HepG2 (cell line): ENCODE measurements around the gene ALG8. TPM values are rescaled to one million over a fixed set of nuclear protein-coding genes. Genes with fewer than 3 reads are reported as not detected.

Experiments
- CBFB ChIP-seq: sonication (generic); formaldehyde crosslinking; IDR thresholded peaks from 2 replicates; pipeline ENCODE4 v1.4.0; 2020; ENCODE audit warnings: missing genetic modification reagents
- GATAD2A ChIP-seq: IDR thresholded peaks from 2 replicates; pipeline ENCODE4 v1.6.1; 2016
- NAIF1 ChIP-seq: sonication (generic); formaldehyde crosslinking; IDR thresholded peaks from 2 replicates; pipeline ENCODE4 v1.5.0; 2020; ENCODE audit warnings: mild to moderate bottlenecking, missing genetic modification reagents, borderline replicate concordance
- NCOA2 ChIP-seq: sonication (generic); formaldehyde crosslinking; IDR thresholded peaks from 2 replicates; pipeline ENCODE4 v1.8.0; 2022; ENCODE audit warnings: inconsistent platforms
- NR2F6 ChIP-seq, 2 experiments: IDR thresholded peaks; 2 replicates each; pipeline ENCODE4 v1.6.1; 2016; ENCODE audit warnings: antibody characterized with exemption in 1 of 2, mild to moderate bottlenecking in 1 of 2
- NR3C1 ChIP-seq: sonication (generic); formaldehyde crosslinking; IDR thresholded peaks from 2 replicates; pipeline ENCODE4 v1.4.0; 2020; ENCODE audit warnings: missing genetic modification reagents
- REPIN1 ChIP-seq: sonication (generic); formaldehyde crosslinking; IDR thresholded peaks from 2 replicates; pipeline ENCODE4 v1.8.0; 2022; ENCODE audit warnings: missing genetic modification reagents, low read depth, mild to moderate bottlenecking, borderline replicate concordance
- RFXANK ChIP-seq: IDR thresholded peaks from 2 replicates; pipeline ENCODE4 v1.6.1; 2016
- SYNCRIP ChIP-seq: fragments of 200-400 bp; formaldehyde crosslinking; IDR thresholded peaks from 2 replicates; pipeline ENCODE4 v1.6.1; 2018; ENCODE audit warnings: mild to moderate bottlenecking, low read depth, low read length; ENCODE audit not compliant: insufficient read depth
- THYN1 ChIP-seq: sonication (generic); formaldehyde crosslinking; IDR thresholded peaks from 2 replicates; pipeline ENCODE4 v1.8.1; 2023; ENCODE audit warnings: low read depth, mild to moderate bottlenecking, moderate library complexity, missing genetic modification reagents, borderline replicate concordance
- ZBTB20 ChIP-seq: sonication (generic); formaldehyde crosslinking; IDR thresholded peaks from 2 replicates; pipeline ENCODE4 v1.8.1; 2023; ENCODE audit warnings: missing genetic modification reagents, low read depth, mild to moderate bottlenecking, borderline replicate concordance
- ZMYM4 ChIP-seq: sonication (generic); formaldehyde crosslinking; IDR thresholded peaks from 2 replicates; pipeline ENCODE4 v1.8.1; 2023; ENCODE audit warnings: mild to moderate bottlenecking, missing genetic modification reagents
- ZNF20 ChIP-seq: sonication (generic); formaldehyde crosslinking; IDR thresholded peaks from 2 replicates; pipeline ENCODE4 v1.4.0; 2020; ENCODE audit warnings: mild to moderate bottlenecking, moderate library complexity, missing genetic modification reagents
- ZNF615 ChIP-seq: sonication (generic); formaldehyde crosslinking; IDR thresholded peaks from 2 replicates; pipeline ENCODE4 v1.5.0; 2020; ENCODE audit warnings: mild to moderate bottlenecking, missing genetic modification reagents, borderline replicate concordance
- ZNF629 ChIP-seq: sonication (generic); formaldehyde crosslinking; conservative IDR thresholded peaks from 2 replicates; pipeline ENCODE4 v1.5.0; 2020; ENCODE audit warnings: missing genetic modification reagents
- polyA plus RNA-seq, 8 experiments: library from polyadenylated mRNA; depleted of rRNA in 3 of 8; stranded (reverse) in 7 of 8; unstranded in 1 of 8; fragments of >200 nt; fragmentation: Illumina TruSeq in 4 of 8; extraction: Trizol in 4 of 8; gene quantifications; 2 replicates each; pipeline versions ENCODE4 v1.2.1 to v1.2.3, GENCODE V29; 2011 to 2016; ENCODE audit warnings: low read depth in 4 of 8, missing spikeins in 1 of 8, mixed read lengths in 1 of 8; ENCODE audit not compliant: insufficient read depth in 1 of 8
- total RNA-seq, 5 experiments: library from RNA; depleted of rRNA; stranded (reverse); fragments of >200 nt; fragmentation: Illumina TruSeq; extraction: Trizol; gene quantifications; 2 replicates each; pipeline ENCODE4 v1.2.3, GENCODE V29; 2016; ENCODE audit warnings: low read depth in 1 of 5
- TF ChIP-seq, protein P1 (sequence below): sonication (generic); formaldehyde crosslinking; IDR thresholded peaks from 2 replicates; pipeline ENCODE4 v1.4.0; 2020; ENCODE audit warnings: missing genetic modification reagents
- TF ChIP-seq, protein P2 (sequence below): sonication (generic); formaldehyde crosslinking; conservative IDR thresholded peaks from 2 replicates; pipeline ENCODE4 v1.4.0; 2020; ENCODE audit warnings: mild to moderate bottlenecking, missing genetic modification reagents, moderate library complexity
- TF ChIP-seq, protein P3 (sequence below): sonication (generic); formaldehyde crosslinking; IDR thresholded peaks from 2 replicates; pipeline ENCODE4 v1.5.1; 2020; ENCODE audit warnings: mild to moderate bottlenecking, moderate library complexity, missing genetic modification reagents
- TF ChIP-seq, protein P4 (sequence below): sonication (generic); formaldehyde crosslinking; IDR thresholded peaks from 2 replicates; pipeline ENCODE4 v1.8.0; 2022; ENCODE audit warnings: mild to moderate bottlenecking, missing genetic modification reagents, borderline replicate concordance
- TF ChIP-seq, protein P5 (sequence below): IDR thresholded peaks from 2 replicates; pipeline ENCODE4 v1.6.1; 2016; ENCODE audit warnings: missing genetic modification reagents, missing compliant biosample characterization

ALG8 gene
- total and polyA plus RNA-seq, 2 of the 13 experiments (the other 11 are each of a cell fraction or from before 2014, with no cell fraction given) = 75.8 to 88.0 TPM

DNA sequence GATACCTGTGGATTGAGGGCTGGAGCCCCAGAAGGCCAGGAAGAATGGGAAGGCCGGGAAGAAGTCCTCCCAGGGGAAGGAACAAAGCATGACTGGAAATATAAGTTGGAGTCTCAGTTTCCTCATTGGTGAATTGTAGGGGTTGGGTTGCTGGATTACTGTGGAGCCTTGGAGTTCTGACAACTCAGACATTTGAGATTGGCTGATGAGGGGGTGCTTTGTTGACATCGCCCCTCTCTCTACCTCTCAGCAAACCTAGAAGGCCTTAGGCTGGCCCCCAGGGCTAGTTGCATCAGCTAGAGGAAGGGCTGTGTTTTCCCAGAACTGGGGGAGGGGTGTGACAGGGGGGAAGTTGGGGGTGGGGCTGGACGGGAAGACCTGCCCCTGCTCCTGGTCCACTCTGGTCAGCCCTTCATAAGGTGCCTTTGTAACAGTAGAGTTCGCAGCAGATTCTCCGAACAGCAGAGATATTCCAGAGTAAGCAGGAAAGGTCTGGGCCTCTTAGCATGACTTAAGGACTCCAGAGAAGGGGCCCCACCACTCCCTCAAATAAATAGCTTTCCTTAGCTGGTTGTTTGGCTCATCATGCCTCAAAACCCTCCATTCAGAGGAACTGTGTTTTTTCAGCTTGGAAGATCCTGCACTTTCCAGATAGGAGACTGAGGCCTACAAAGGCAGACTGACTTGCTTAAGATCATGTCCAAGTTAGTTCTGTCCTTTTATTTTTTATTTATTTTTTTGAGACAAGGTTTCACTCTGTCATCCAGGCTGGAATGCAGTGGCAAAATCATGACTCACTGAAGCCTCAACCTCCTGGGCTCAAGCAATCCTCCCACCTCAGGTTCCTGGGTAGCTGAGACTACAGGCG, 88.2 kb downstream of the ALG8 start (continued):
- TF ChIP-seq, protein P1, sequence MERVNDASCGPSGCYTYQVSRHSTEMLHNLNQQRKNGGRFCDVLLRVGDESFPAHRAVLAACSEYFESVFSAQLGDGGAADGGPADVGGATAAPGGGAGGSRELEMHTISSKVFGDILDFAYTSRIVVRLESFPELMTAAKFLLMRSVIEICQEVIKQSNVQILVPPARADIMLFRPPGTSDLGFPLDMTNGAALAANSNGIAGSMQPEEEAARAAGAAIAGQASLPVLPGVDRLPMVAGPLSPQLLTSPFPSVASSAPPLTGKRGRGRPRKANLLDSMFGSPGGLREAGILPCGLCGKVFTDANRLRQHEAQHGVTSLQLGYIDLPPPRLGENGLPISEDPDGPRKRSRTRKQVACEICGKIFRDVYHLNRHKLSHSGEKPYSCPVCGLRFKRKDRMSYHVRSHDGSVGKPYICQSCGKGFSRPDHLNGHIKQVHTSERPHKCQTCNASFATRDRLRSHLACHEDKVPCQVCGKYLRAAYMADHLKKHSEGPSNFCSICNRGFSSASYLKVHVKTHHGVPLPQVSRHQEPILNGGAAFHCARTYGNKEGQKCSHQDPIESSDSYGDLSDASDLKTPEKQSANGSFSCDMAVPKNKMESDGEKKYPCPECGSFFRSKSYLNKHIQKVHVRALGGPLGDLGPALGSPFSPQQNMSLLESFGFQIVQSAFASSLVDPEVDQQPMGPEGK (CRISPR knock-in tag) = peak; percentile 92
- TF ChIP-seq, protein P2, sequence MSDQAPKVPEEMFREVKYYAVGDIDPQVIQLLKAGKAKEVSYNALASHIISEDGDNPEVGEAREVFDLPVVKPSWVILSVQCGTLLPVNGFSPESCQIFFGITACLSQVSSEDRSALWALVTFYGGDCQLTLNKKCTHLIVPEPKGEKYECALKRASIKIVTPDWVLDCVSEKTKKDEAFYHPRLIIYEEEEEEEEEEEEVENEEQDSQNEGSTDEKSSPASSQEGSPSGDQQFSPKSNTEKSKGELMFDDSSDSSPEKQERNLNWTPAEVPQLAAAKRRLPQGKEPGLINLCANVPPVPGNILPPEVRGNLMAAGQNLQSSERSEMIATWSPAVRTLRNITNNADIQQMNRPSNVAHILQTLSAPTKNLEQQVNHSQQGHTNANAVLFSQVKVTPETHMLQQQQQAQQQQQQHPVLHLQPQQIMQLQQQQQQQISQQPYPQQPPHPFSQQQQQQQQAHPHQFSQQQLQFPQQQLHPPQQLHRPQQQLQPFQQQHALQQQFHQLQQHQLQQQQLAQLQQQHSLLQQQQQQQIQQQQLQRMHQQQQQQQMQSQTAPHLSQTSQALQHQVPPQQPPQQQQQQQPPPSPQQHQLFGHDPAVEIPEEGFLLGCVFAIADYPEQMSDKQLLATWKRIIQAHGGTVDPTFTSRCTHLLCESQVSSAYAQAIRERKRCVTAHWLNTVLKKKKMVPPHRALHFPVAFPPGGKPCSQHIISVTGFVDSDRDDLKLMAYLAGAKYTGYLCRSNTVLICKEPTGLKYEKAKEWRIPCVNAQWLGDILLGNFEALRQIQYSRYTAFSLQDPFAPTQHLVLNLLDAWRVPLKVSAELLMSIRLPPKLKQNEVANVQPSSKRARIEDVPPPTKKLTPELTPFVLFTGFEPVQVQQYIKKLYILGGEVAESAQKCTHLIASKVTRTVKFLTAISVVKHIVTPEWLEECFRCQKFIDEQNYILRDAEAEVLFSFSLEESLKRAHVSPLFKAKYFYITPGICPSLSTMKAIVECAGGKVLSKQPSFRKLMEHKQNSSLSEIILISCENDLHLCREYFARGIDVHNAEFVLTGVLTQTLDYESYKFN (CRISPR knock-in tag) = peak; percentile 33; the same call in 1 of the 2 replicates
- no peak for TF ChIP-seq ZNF20 (CRISPR knock-in tag)
- TF ChIP-seq NR2F6 (IDR thresholded peaks at IDR 0.05) = no peak
- no peak for TF ChIP-seq NR2F6 (CRISPR knock-in tag; IDR thresholded peaks at IDR 0.05)
- TF ChIP-seq REPIN1 (CRISPR knock-in tag) = no peak
- TF ChIP-seq NCOA2 (CRISPR knock-in tag) = peak; percentile 79
- TF ChIP-seq, protein P3, sequence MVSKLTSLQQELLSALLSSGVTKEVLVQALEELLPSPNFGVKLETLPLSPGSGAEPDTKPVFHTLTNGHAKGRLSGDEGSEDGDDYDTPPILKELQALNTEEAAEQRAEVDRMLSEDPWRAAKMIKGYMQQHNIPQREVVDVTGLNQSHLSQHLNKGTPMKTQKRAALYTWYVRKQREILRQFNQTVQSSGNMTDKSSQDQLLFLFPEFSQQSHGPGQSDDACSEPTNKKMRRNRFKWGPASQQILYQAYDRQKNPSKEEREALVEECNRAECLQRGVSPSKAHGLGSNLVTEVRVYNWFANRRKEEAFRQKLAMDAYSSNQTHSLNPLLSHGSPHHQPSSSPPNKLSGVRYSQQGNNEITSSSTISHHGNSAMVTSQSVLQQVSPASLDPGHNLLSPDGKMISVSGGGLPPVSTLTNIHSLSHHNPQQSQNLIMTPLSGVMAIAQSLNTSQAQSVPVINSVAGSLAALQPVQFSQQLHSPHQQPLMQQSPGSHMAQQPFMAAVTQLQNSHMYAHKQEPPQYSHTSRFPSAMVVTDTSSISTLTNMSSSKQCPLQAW (CRISPR knock-in tag) = 0 out of 2 replicates have a peak, but pooled peaks have one; percentile 22
- TF ChIP-seq, protein P4, sequence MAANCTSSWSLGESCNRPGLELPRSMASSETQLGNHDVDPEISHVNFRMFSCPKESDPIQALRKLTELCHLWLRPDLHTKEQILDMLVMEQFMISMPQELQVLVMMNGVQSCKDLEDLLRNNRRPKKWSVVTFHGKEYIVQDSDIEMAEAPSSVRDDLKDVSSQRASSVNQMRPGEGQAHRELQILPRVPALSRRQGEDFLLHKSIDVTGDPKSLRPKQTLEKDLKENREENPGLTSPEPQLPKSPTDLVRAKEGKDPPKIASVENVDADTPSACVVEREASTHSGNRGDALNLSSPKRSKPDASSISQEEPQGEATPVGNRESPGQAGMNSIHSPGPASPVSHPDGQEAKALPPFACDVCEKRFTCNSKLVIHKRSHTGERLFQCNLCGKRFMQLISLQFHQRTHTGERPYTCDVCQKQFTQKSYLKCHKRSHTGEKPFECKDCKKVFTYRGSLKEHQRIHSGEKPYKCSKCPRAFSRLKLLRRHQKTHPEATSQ = no peak
- peak; percentile 82 for TF ChIP-seq GATAD2A
- TF ChIP-seq SYNCRIP = no peak
- no peak for TF ChIP-seq ZNF615
- TF ChIP-seq ZNF629 (CRISPR knock-in tag) = no peak
- no peak for TF ChIP-seq ZBTB20 (CRISPR knock-in tag)
- TF ChIP-seq, protein P5, sequence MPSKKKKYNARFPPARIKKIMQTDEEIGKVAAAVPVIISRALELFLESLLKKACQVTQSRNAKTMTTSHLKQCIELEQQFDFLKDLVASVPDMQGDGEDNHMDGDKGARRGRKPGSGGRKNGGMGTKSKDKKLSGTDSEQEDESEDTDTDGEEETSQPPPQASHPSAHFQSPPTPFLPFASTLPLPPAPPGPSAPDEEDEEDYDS = peak; percentile 67; the same call in 1 of the 2 replicates
- TF ChIP-seq NR3C1 (CRISPR knock-in tag) = no peak
- no peak for TF ChIP-seq THYN1 (CRISPR knock-in tag)
- peak; percentile 23; the same call in 1 of the 2 replicates for TF ChIP-seq ZMYM4 (CRISPR knock-in tag)
- no peak for TF ChIP-seq RFXANK (CRISPR knock-in tag)
- no peak for TF ChIP-seq CBFB
- TF ChIP-seq NAIF1 (CRISPR knock-in tag) = no peak
